ENCODE measurements around the gene PRPF19. TPM values are rescaled to one million over a fixed set of nuclear protein-coding genes. Genes with fewer than 3 reads are reported as not detected.

Gene PRPF19
- polyA plus RNA-seq, 1 donor from 2014 or later = 71.3 TPM

GRCh38 chr11:60923800-60924109, 17.4 kb upstream of the PRPF19 start:
- no peak overlapping the region for H3K27ac ChIP-seq (ENCODE audit: low read length)
- no peaks in the 10 kb centered on the region for H3K9me2 ChIP-seq (ENCODE audit: insufficient read depth, low read length)
- H3K79me2 ChIP-seq (replicated peaks; ENCODE audit: insufficient read depth, low read length) = peaks cover 40% of the 10 kb centered on the region
- peaks cover 6% of the 10 kb centered on the region for H4K20me1 ChIP-seq (ENCODE audit: insufficient read depth)
- no peaks in the 10 kb centered on the region for H3K27me3 ChIP-seq (ENCODE audit: insufficient read depth, low read depth, low read length)
- H3K9ac ChIP-seq (ENCODE audit: low read length) = peak overlapping the region; percentile 96
- H3K4me3 ChIP-seq (ENCODE audit: low read length) = peak overlapping the region; percentile 82
- no peaks in the 10 kb centered on the region for H3K36me3 ChIP-seq (ENCODE audit: insufficient read depth, low read length)
- H3F3A ChIP-seq (ENCODE audit: insufficient read depth, low read length, poor library complexity, severe bottlenecking) = no peaks in the 10 kb centered on the region
- TF ChIP-seq EP300 (conservative IDR thresholded peaks at IDR 0.05; ENCODE audit: poor library complexity, severe bottlenecking) = no peak
- no peak for TF ChIP-seq TAF1 (IDR thresholded peaks at IDR 0.05; ENCODE audit: low read depth)
- no peak for TF ChIP-seq MXI1 (conservative IDR thresholded peaks at IDR 0.05; ENCODE audit: poor library complexity, severe bottlenecking)
- no peak for TF ChIP-seq EZH2 (IDR thresholded peaks at IDR 0.05; ENCODE audit: borderline replicate concordance, insufficient read depth, low read length, poor library complexity, severe bottlenecking)
- TF ChIP-seq, protein P1, sequence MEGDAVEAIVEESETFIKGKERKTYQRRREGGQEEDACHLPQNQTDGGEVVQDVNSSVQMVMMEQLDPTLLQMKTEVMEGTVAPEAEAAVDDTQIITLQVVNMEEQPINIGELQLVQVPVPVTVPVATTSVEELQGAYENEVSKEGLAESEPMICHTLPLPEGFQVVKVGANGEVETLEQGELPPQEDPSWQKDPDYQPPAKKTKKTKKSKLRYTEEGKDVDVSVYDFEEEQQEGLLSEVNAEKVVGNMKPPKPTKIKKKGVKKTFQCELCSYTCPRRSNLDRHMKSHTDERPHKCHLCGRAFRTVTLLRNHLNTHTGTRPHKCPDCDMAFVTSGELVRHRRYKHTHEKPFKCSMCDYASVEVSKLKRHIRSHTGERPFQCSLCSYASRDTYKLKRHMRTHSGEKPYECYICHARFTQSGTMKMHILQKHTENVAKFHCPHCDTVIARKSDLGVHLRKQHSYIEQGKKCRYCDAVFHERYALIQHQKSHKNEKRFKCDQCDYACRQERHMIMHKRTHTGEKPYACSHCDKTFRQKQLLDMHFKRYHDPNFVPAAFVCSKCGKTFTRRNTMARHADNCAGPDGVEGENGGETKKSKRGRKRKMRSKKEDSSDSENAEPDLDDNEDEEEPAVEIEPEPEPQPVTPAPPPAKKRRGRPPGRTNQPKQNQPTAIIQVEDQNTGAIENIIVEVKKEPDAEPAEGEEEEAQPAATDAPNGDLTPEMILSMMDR (IDR thresholded peaks at IDR 0.05; ENCODE audit: poor library complexity, severe bottlenecking) = no peak
- no peak overlapping the region for H2AFZ ChIP-seq (ENCODE audit: low read depth, low read length)
- H3K9me3 ChIP-seq (ENCODE audit: low read length) = no peaks in the 10 kb centered on the region
- H3K4me2 ChIP-seq (ENCODE audit: low read length) = peak overlapping the region; percentile 68

DNA sequence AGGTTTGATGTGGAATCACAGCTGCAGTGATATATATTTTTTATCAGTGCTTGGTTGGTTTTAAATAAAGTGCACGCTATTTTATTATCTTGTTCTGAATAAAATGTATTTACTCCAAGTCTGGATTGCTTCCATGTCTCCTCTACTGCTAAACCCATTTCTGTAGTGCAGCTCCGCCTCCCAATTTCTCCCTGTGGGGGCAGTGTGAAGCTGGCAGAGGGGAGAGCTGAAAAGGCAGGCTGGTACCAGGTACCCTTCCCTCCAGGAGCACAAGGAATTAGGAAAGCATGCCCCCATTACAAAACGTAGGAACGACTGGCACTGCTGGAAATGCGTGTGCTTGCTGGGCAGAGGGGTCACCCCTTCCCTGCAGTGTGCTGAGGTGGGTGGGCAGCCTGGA, 16.9 kb upstream of the PRPF19 start:
- TF ChIP-seq, protein P1 (IDR thresholded peaks at IDR 0.05; ENCODE audit: poor library complexity, severe bottlenecking) = no peak
- no peak for TF ChIP-seq TAF1 (IDR thresholded peaks at IDR 0.05; ENCODE audit: low read depth)
- TF ChIP-seq POLR2AphosphoS5 (IDR thresholded peaks at IDR 0.05) = no peak
- TF ChIP-seq EZH2 (IDR thresholded peaks at IDR 0.05; ENCODE audit: borderline replicate concordance, insufficient read depth, low read length, poor library complexity, severe bottlenecking) = no peak
- no peak for TF ChIP-seq MXI1 (conservative IDR thresholded peaks at IDR 0.05; ENCODE audit: poor library complexity, severe bottlenecking)
- TF ChIP-seq SMC3 (conservative IDR thresholded peaks at IDR 0.05; ENCODE audit: poor library complexity) = no peak
- TF ChIP-seq REST (IDR thresholded peaks at IDR 0.05; ENCODE audit: borderline replicate concordance) = no peak
- no peak for TF ChIP-seq EP300 (conservative IDR thresholded peaks at IDR 0.05; ENCODE audit: poor library complexity, severe bottlenecking)
- Histone ChIP-seq H3K36me3 (ENCODE audit: insufficient read depth, low read length) (no peaks in the 10 kb centered on the region), H3K4me2 (ENCODE audit: low read length) (no peak overlapping the region), H2AFZ (ENCODE audit: low read depth, low read length) (no peak overlapping the region), H3K9me3 (ENCODE audit: low read length) (no peaks in the 10 kb centered on the region), H3K9ac (ENCODE audit: low read length) (peak overlapping the region; percentile 96), H3F3A (ENCODE audit: insufficient read depth, low read length, poor library complexity, severe bottlenecking) (no peaks in the 10 kb centered on the region), H3K79me2 (replicated peaks; ENCODE audit: insufficient read depth, low read length) (peaks cover 41% of the 10 kb centered on the region), H3K27ac (ENCODE audit: low read length) (no peak overlapping the region), H4K20me1 (ENCODE audit: insufficient read depth) (peaks cover 6% of the 10 kb centered on the region), H3K27me3 (ENCODE audit: insufficient read depth, low read depth, low read length) (no peaks in the 10 kb centered on the region), H3K9me2 (ENCODE audit: insufficient read depth, low read length) (no peaks in the 10 kb centered on the region), H3K4me3 (ENCODE audit: low read length) (peak overlapping the region; percentile 82)

All from neural cell (in vitro differentiated cells).